Suppressor macrophage (primary cell): Measurements from ENCODE around the gene ZNF548.
A peak's percentile ranks its signal among the peaks of the same experiment; 100 is the strongest.

Source experiments
- DNase-seq, 4 experiments: peaks; one replicate each; pipeline ENCODE4 v3.0.0-alpha.2; 2020 to 2022

Gene ZNF548

DNA sequence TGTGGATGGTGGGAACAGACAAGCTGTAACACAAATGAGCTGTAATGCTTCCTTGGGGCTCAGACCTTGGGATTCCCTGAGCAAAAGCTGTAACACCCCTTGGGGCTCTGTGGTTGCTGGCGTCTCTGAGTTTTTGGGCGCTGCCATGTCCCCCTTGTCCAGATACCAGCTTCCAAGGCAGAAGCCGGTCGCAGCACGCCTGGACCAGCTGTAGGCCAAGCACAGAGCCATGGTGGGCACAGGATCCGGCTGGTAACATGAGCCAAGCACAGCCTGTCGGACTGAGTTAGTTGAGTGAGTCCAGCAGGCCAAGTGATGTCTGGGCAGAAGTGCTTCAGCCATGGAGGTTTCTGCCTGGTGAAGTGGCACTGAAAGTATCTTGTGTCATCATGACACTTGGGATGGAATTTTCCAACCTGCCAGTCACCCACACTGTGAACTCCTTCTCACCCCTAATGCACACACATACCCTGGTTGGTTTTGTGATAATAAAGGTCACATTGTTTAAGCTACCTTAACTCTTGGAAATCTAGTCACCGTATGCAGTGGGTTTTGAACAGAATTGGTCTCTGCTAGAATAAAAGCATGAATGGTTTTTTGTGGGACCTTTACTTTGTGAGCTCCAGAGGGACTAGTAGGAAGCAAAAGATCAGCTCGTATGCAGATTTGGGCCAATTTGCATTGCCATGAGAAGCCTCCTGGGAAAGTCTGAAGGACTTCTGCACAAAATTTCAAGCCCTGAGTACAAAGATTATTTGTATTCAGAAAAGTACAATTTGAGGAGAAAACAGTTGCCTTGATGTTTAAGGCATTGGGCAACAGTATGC lies 14.3 kb downstream of the ZNF548 start:
- no peak for DNase-seq

DNA sequence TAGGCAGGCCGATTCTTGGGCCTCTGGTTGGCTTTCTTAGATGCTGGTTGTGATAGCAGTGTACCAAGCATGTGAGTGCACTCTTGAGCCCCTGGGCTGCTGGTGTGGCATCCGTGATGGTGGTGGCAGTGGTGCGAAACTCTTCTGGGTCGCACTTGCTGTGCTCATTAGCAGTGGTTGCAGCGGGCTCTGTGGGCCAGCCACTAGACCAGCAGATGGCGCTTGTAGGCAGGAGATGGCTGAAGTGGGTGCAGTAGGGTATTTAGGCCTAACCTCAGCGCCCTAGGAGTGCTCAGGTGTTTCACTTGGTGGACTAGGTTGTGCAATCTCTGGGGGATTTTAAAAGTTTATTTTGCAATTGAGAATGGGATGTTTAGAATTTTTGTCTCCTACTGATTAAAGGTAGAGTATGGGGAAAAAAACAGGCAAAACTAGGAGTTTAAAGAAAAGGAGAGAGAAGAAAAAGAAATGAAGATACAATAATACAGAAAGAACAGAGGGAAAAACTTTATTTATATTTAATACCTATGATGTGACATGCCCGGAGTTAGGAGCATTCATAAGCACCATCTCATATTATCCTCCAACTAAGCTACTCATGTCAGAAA lies 17.0 kb downstream of the ZNF548 start:
- DNase-seq: peak; percentile 47 to 70 (median 58)

DNA sequence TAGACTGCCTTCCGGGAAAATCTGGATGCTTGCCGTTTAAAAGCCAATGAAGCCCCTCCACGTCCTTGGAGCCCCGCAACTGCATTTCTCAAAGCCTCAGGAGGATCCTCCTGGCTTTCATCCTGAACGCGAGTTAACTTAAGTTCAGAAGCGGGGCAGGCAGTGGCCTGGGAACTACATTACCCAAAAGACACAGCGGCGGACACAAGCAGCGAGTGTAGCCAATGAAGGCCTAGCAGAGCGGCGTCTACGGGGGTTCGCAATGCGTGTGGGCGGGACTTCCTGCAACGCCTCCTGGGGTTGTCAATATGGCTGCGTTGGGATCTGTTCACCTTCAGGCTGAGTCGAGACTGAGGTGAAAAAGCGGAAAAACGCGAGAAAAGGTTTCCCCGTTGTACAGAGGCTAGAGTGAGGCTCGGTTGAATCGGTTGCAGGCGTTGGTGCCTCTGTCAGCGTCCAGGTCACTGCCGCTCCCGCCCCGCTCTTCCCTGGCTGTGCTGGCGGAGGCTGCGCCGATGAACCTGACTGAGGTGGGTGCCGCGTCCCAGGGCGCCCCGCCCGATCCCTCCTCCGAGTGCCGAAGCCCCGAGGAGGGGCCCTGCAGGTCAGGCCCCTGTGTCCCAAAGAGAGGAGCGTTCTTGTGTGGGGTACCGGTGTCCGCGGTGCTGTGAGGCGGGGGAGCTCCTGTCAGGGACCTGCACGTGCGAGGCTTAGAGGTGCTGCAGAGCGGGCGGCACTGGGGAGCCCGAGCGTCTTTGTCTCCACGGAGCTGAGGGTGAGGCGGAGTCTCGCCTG lies 21.4 kb downstream of the ZNF548 start, which contains the start of gene ZNF17:
TSS of gene ZNF17 (plus strand) at position 285 of the 795 bp plus-strand sequence. CDS start 2,455 bp downstream, outside the sequence.
- peak; percentile 95 to 98 (median 97) for DNase-seq

DNA sequence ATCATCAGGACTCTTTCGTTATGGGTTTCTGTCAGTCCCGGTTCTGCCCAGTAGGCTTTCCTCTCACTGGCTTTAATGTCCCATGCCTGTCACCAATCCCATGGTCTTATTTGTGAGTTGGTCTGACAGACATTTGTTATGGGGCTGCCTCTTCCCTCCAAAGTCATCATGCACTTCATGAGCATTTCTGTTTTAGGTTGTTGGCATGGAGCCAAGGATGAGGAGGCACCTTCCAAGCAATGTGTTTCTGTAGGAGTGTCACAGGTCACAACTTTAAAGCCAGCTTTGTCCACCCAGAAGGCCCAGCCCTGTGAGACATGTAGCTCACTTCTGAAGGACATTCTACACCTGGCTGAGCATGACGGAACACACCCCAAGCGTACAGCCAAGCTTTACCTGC lies 29.8 kb downstream of the ZNF548 start:
- no peak for DNase-seq

DNA sequence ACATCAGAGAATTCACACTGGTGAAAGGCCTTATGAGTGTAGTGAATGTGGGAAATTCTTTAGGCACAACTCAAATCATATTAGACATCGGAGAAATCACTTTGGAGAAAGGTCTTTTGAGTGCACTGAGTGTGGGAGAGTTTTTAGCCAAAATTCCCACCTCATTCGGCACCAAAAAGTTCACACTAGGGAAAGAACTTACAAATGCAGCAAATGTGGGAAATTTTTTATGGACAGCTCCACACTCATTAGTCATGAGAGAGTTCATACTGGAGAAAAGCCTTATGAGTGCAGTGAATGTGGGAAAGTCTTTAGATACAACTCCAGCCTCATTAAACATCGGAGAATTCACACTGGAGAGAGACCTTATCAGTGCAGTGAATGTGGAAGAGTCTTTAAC lies 31.4 kb downstream of the ZNF548 start:
- no peak for DNase-seq

DNA sequence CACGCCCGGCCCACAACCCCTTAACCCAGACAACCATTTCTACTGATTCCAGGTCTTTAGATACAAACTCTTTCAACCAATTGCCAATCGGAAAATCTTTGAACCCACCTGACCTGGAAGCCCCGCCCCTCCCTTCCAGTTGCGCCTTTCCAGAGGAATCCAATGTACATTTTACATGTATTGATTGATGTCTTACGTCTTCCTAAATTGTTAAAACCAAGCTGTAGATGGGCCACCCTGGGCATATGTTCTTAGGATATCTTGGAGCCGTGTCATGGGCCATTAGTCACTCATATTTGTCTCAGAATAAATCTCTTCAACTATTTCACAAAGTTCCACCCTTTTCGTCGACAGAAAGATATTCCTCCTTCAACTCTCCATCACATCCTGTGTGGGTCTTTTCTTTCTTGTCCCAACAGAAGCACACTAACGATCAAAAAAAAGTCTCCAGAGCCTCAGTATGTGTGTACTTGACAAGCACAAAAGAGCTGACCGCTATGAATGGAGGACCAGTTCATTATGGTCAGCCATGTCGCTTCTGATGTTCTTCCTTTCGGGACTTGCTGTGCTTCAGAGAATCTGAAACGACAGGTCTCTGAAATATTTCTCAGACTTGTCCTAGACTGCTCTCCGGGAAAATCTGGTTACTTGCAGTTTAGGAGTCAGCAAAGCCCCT lies 44.9 kb downstream of the ZNF548 start:
- DNase-seq: no peak

DNA sequence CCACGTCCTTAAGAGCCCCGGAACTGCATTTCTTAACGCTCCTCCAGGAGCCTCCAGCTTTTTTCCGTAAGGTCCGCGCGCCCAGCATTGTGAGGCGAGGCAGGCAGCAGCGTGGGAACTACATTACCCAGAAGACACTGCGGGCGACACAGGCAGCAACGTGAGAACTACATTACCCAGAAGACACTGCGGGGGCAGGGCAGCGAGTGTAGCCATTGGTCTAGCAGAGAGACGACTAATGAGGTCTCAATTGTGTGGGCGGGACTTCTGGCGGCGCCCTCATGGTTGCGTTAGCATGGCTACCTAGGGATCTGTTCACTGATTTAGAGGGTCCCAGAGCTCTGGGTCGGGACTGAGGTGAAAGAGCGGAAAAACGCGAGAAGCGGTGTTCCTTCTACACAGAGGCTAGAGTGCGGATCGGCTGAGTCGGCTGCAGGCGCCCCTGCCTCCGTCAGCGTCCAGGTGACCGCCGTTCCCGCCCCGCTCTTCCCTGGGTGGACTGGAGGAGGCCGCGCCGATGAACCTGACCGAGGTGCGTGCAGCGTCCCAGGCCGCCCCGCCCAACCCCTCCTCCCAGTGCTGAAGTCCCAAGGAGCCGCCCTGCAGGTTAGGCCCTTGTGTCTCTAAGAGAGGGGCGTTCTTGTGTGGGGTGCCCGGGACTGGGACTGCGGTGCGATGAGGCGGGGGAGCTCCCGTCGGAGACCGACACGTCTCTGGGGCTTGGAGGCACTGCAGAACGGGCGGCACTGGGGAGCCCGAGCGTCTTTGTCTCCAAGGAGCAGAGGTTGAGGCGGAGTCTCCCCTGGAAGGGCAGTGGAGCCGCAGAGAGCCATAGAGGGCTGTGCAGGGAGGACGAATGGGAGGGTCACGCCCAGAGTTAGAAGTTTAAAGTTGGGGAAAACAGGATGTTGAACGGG lies 45.7 kb downstream of the ZNF548 start, which contains the start of gene ZNF749:
TSS of gene ZNF749 (plus strand) at position 264 of the 917 bp plus-strand sequence. CDS start at position 518, 254 bp downstream.
- peak; percentile 98 to 99 (median 98) for DNase-seq

DNA sequence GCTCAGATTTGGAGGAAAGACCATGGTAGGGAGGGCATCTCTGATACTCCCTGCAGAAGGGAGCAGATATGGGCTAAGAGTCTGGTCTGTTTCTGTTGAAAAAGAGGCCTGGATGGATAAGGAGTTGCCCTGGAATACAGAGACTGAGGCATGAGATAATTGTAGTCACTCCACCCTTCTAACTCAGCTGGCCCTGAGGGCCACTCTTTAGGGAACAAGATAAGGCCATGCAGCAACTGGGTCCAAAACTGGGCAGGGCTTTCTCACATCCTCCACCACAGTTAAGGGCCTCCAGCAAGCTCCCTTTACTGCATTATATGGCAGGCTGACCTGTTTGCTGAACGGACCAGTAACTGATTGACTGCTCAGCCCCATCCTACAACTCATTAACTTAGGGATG lies 46.8 kb downstream of the ZNF548 start:
- no peak for DNase-seq

DNA sequence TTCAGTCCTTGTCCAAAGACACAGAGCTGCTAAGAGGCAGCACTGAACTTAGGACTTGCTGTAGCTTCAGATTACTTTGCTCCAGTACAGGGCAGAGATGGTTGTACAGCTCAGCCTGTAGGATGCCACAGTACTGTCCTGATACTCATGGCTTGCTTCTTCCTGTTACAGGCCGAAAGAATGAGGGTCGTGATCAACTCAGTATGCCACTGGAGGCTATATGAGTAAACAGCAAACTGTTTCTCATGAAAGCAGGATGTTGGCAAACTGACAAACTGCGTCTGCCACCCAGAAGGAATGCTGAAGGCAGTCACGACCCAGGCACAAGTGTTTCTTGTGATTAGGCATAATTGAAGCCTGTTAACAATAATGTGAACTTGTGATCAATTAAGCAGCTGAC lies 48.3 kb downstream of the ZNF548 start:
- DNase-seq: no peak

DNA sequence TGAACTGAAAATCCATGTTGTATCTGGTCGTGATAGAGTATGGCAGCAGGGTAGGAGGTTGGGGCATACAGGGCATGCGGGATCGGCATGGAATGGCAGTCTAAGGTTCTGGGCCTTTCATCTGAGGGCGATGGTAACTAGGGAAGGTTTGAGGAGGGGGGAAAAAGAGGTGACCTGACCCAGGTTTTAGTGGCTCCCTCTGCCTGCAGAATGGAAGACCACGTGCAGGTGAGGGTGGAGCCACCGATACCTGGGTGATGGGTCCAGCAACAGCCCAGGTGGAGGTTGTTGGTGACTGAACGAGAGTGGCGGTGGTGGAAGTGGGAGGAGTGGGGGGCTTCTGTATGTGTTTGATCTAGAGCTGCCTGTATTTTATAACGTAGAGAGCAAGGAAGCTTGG lies 49.3 kb downstream of the ZNF548 start:
- DNase-seq: no peak

DNA sequence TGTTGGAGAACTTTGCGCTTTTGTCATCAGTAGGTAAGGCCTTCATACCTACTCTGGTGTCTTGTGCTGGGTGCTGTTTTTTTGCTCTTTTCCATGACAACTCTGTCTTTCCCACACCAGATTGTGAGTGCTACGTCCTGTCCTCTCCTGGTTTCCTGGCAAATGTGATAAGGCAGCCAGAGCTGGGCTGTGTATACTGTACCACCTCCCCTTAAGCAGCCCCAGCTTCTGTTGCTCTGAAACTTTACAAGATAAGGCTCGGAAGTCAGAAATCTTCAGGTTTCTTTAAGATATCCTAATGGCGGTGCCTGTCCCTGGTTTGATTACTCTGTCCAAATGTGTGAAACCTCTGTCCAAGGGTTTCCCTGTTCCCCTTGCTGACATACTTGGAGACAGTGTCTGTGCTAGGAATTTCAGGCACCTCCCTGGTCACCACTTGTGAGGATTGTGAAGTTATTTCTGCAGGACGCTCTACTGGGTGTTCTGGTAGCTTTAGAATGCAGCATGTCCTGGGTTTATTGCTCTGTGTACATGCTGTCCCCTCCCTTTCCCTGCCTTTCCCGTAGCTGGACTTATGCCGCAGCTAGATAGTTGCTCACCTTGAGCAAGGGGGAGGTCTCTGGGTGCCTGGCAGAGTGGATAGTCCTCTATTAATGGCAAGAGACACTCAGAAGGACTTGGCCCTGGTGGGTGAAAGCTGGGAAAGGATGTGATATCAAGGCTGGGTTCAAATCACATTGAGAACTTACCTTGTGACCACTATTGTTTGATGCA lies 52.5 kb downstream of the ZNF548 start:
- no peak for DNase-seq

DNA sequence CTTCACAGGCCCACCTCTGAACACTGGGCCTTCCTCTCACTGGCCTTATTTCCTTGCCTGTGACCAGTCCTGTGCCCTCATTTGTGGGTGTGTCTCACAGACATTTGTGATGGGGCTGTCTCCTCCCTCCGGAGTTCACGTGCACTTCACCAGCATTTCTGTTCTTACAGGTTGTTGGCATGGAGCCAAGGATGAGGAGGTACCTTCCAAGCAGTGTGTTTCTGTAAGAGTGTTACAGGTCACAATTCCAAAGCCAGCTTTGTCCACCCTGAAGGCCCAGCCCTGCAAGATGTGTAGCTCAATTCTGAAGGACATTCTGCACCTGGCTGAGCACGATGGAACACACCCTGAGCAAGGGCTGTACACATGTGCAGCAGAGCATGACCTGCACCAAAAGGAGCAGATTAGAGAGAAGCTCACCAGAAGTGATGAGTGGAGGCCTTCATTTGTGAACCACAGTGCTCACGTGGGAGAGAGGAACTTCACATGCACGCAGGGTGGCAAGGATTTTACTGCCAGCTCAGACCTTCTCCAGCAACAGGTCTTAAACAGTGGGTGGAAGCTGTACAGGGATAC lies 53.6 kb downstream of the ZNF548 start:
- DNase-seq: no peak

DNA sequence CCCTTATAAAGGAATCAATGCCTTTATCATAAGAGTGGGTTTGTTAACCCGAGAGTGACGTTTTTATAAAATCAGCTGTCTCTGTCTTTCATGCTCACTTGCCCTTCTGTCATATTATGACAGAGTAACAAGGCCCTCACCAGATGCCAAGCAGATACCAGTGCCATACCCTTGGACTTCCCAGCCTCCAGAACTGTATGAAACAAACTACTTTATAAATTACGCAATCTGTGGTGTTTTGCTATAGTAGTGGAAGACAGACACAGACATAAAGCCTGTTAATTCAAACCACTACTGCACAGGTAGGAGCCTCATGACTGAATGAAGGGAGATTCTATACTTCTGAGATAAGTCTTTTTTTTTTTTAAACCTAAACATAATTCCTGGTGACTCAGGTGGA lies 62.7 kb downstream of the ZNF548 start:
- no peak for DNase-seq
